OCI-LY1 (cell line): ENCODE results near the gene CACNA2D4.

Experiments
- CTCF ChIP-seq: fragments of 200-600 bp; sonication (generic), shearing (Covaris generic); IDR thresholded peaks from 2 replicates; pipeline ENCODE4 v1.5.1; 2017; ENCODE audit warnings: mild to moderate bottlenecking, antibody characterized with exemption, low read length, moderate library complexity, mixed read lengths
- EZH2 ChIP-seq: fragments of 200-600 bp; sonication (generic), shearing (Covaris generic); IDR thresholded peaks from 2 replicates; pipeline ENCODE4 v1.8.0; 2017; ENCODE audit warnings: borderline replicate concordance, mixed run types, mild to moderate bottlenecking, antibody characterized with exemption, low read length, moderate library complexity, mixed read lengths

- TF ChIP-seq CTCF (no peak), EZH2 (no peak)
These were observed 79.0 kb downstream of the CACNA2D4 start for GRCh38 chr12:1839464-1839863.
